Breast epithelium (tissue), 3 donors: ENCODE measurements around the gene ZNF655.

Experiments used
- POLR2A ChIP-seq: fragments of 450-650 bp; IDR thresholded peaks from one replicate; pipeline ENCODE4 v1.6.1; 2016; ENCODE audit warnings: antibody characterized with exemption, mild to moderate bottlenecking, moderate library complexity
- TF ChIP-seq, protein P1 (sequence below), 3 donors: fragments of 450-650 bp; IDR thresholded peaks; one replicate each; pipeline ENCODE4 v1.5.1; 2016 to 2017; ENCODE audit warnings: antibody characterized with exemption in 3 of 3, mild to moderate bottlenecking in 3 of 3, moderate library complexity in 3 of 3

DNA sequence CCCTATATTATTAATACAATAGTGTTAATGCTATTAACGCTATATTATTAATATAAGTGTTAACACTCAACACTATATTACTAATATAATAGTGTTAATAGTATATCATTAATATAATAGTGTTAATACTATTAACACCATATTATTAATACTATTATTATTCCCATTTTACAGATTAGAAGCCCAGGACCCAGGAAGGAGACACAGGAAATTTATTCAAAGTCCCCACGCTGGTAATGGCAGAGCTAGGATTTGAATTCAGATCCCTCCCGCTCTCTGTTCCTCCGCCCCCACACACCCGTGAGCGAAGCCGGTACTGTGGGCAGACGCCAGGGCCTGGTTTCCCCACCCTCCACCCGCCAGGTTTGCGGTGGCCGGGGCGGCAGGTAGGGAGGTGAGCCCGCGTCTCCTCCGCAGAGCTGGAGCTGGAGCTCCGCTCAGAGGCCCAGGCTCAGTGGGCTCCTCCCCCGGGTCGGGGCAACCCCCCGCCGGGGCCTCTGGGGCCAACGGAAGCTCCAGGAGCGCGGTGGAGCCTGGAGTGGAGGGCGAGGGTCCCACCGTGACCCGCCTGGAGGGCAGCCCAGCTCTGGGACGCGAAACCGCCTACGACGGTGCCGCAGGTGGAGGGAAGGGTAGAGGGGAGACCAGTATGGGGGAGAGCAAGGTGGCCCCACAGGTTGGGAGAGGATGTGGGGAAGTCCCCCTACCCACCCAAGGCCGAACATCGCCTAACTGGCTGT lies 39.5 kb downstream of the ZNF655 start, which contains the start of gene TMEM225B:
- TF ChIP-seq, protein P1, sequence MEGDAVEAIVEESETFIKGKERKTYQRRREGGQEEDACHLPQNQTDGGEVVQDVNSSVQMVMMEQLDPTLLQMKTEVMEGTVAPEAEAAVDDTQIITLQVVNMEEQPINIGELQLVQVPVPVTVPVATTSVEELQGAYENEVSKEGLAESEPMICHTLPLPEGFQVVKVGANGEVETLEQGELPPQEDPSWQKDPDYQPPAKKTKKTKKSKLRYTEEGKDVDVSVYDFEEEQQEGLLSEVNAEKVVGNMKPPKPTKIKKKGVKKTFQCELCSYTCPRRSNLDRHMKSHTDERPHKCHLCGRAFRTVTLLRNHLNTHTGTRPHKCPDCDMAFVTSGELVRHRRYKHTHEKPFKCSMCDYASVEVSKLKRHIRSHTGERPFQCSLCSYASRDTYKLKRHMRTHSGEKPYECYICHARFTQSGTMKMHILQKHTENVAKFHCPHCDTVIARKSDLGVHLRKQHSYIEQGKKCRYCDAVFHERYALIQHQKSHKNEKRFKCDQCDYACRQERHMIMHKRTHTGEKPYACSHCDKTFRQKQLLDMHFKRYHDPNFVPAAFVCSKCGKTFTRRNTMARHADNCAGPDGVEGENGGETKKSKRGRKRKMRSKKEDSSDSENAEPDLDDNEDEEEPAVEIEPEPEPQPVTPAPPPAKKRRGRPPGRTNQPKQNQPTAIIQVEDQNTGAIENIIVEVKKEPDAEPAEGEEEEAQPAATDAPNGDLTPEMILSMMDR (IDR thresholded peaks at IDR 0.05), result no peak
- TF ChIP-seq POLR2A, result no peak
